Measurements from ENCODE around the gene GSDMA. TPM values are rescaled to one million over a fixed set of nuclear protein-coding genes. Genes with fewer than 3 reads are reported as not detected.

Gene GSDMA
- total RNA-seq, 5 donors from 2014 or later (not counting 1 experiment from before 2014, with no cell fraction given), result 0.86 to 7.6 (median 3.4) TPM

DNA sequence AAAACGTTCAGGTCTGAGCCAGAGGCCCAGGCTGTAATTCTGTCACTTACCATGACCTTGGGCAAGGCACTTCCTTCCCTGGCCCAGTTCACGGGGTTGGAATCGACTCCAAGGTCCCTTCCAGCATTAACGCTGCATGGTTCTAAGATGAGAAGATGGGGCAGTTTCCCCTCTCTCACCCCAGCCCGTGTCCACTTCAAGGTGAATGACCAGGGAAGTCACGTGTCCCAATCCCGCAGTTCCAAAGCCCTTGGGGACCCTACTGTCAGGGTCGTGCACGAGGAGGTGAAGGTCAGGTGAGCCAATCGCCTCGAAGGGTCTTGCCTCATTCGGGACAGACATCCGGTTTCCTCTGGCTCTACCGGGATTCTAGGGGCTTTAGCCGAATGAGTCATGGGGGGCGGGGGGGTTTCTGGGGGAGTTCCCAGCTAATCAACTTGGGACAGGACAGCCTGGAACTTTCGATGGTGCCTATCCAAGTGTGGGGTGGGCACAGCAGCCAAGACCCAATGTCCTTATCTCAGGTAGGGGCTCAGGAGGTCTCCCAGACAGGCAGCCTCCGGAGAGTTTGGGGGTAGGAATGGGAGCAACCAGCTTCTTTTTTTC is 51.7 kb downstream of the GSDMA start:
- no peak for DNase-seq
- H3K4me1 Mint-ChIP-seq, result peaks cover 11 to 15% (median 12%) of the 10 kb centered on the region in 3 donors
- no peaks in the 10 kb centered on the region for H3K9me3 ChIP-seq
- no peak for ATAC-seq (replicated peaks in 1 of 4)
- ChIA-PET POLR2A (interaction anchor here in 1 of 2 donors (0.6 kb wide), 1 partner anchor 206 kb away, joined by 3 read pairs; no protein-coding TSS in a partner anchor), CTCF (interaction anchor here (0.5 to 1.1 kb wide), 4 partner anchors 12 to 277 kb away, joined by 3 to 8 read pairs (median 3); no protein-coding TSS in a partner anchor)
- no peaks in the 10 kb centered on the region for H3K9me3 Mint-ChIP-seq
- peaks cover 0 to 11% of the 10 kb centered on the region in 2 experiments for H3K4me1 ChIP-seq (ENCODE audit: control insufficient read depth in 1 of 2, extremely low read depth in 1 of 2, insufficient read depth in 2 of 2, low read length in 2 of 2)
- 72% methylated on average over 7 of the region's 18 CpGs for WGBS (ENCODE audit: insufficient coverage)
- H3K27me3 Mint-ChIP-seq, result peaks cover 0 to 3% of the 10 kb centered on the region in 2 donors
- H3K36me3 ChIP-seq (ENCODE audit: control insufficient read depth in 2 of 2, extremely low read depth in 1 of 2, insufficient read depth in 1 of 2, low read length in 1 of 2), result peaks cover 0 to 5% of the 10 kb centered on the region in 2 donors
- H3K27ac ChIP-seq (ENCODE audit: low read length), result no peak overlapping the region
- peaks cover 6% of the 10 kb centered on the region for H3K36me3 Mint-ChIP-seq
- H3K4me3 ChIP-seq (ENCODE audit: control insufficient read depth in 1 of 2, extremely low read depth in 1 of 2, low read length in 1 of 2), result no peak overlapping the region
- no peak overlapping the region for H3K27ac Mint-ChIP-seq
- H3K27me3 ChIP-seq (replicated peaks in 1 of 2; ENCODE audit: control insufficient read depth in 2 of 2, extremely low read depth in 1 of 2, insufficient read depth in 2 of 2, low read length in 1 of 2), result peaks cover 0 to 4% of the 10 kb centered on the region in 2 experiments
- H3K4me3 Mint-ChIP-seq, result no peak overlapping the region

- Mint-ChIP-seq H3K27ac (no peak within 1 kb of the TSS), H3K4me1 (peaks cover 6 to 9% (median 6%) of the 10 kb centered on the region in 3 donors), H3K9me3 (no peaks in the 10 kb centered on the region), H3K36me3 (peaks cover 6% of the 10 kb centered on the region), H3K27me3 (peaks cover 0 to 3% of the 10 kb centered on the region in 2 donors), H3K4me3 (no peak within 1 kb of the TSS)
- Histone ChIP-seq H3K27me3 (replicated peaks in 1 of 2; ENCODE audit: control insufficient read depth in 2 of 2, extremely low read depth in 1 of 2, insufficient read depth in 2 of 2, low read length in 1 of 2) (peaks cover 0 to 4% of the 10 kb centered on the region in 2 experiments), H3K4me3 (ENCODE audit: control insufficient read depth in 1 of 2, extremely low read depth in 1 of 2, low read length in 1 of 2) (no peak within 1 kb of the TSS), H3K27ac (ENCODE audit: low read length) (no peak within 1 kb of the TSS), H3K36me3 (ENCODE audit: control insufficient read depth in 2 of 2, extremely low read depth in 1 of 2, insufficient read depth in 1 of 2, low read length in 1 of 2) (peaks cover 0 to 10% of the 10 kb centered on the region in 2 donors), H3K4me1 (ENCODE audit: control insufficient read depth in 1 of 2, extremely low read depth in 1 of 2, insufficient read depth in 2 of 2, low read length in 2 of 2) (peaks cover 0 to 7% of the 10 kb centered on the region in 2 experiments), H3K9me3 (no peaks in the 10 kb centered on the region)
- DNase-seq (no peak), ATAC-seq (replicated peaks in 1 of 4) (no peak)
- POLR2A ChIA-PET, result interaction anchor here in 1 of 2 donors (0.6 kb wide), 1 partner anchor 207 kb away, joined by 3 read pairs; no protein-coding TSS in a partner anchor
- 56% methylated on average over 13 of the region's 20 CpGs for WGBS (ENCODE audit: insufficient coverage)
- CTCF ChIA-PET, result interaction anchor here (0.6 to 1.1 kb wide), 5 partner anchors 11 to 261 kb away, joined by 3 read pairs; no protein-coding TSS in a partner anchor
Measured at GRCh38 chr17:40015005-40015997, 52.5 kb downstream of the GSDMA start, which contains the start of gene CSF3. TSS of gene CSF3 (plus strand) at chr17:40015440. CDS start at chr17:40015475, 35 bp downstream.

DNA sequence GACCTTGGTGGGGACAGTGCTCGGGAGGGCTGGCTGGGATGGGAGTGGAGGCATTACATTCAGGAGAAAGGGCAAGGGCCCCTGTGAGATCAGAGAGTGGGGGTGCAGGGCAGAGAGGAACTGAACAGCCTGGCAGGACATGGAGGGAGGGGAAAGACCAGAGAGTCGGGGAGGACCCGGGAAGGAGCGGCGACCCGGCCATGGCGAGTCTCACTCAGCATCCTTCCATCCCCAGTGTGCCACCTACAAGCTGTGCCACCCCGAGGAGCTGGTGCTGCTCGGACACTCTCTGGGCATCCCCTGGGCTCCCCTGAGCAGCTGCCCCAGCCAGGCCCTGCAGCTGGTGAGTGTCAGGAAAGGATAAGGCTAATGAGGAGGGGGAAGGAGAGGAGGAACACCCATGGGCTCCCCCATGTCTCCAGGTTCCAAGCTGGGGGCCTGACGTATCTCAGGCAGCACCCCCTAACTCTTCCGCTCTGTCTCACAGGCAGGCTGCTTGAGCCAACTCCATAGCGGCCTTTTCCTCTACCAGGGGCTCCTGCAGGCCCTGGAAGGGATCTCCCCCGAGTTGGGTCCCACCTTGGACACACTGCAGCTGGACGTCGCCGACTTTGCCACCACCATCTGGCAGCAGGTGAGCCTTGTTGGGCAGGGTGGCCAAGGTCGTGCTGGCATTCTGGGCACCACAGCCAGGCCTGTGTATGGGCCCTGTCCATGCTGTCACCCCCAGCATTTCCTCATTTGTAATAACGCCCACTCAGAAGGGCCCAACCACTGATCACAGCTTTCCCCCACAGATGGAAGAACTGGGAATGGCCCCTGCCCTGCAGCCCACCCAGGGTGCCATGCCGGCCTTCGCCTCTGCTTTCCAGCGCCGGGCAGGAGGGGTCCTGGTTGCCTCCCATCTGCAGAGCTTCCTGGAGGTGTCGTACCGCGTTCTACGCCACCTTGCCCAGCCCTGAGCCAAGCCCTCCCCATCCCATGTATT is 53.5 kb downstream of the GSDMA start:
- H3K9me3 Mint-ChIP-seq, result no peaks in the 10 kb centered on the region
- Histone ChIP-seq H3K9me3 (no peaks in the 10 kb centered on the region), H3K4me1 (ENCODE audit: control insufficient read depth in 1 of 2, extremely low read depth in 1 of 2, insufficient read depth in 2 of 2, low read length in 2 of 2) (peaks cover 0 to 6% of the 10 kb centered on the region in 2 experiments), H3K36me3 (ENCODE audit: control insufficient read depth in 2 of 2, extremely low read depth in 1 of 2, insufficient read depth in 1 of 2, low read length in 1 of 2) (peaks cover 0 to 15% of the 10 kb centered on the region in 2 donors), H3K27me3 (replicated peaks in 1 of 2; ENCODE audit: control insufficient read depth in 2 of 2, extremely low read depth in 1 of 2, insufficient read depth in 2 of 2, low read length in 1 of 2) (peaks cover 0 to 4% of the 10 kb centered on the region in 2 experiments), H3K27ac (ENCODE audit: low read length) (no peak overlapping the region), H3K4me3 (ENCODE audit: control insufficient read depth in 1 of 2, extremely low read depth in 1 of 2, low read length in 1 of 2) (no peak overlapping the region)
- POLR2A ChIA-PET, result interaction anchor here in 1 of 2 donors (0.6 kb wide), 1 partner anchor 124 kb away, joined by 3 read pairs; no protein-coding TSS in a partner anchor
- ATAC-seq (replicated peaks in 1 of 4) (no peak), DNase-seq (no peak)
- peaks cover 4 to 8% (median 4%) of the 10 kb centered on the region in 3 donors for H3K4me1 Mint-ChIP-seq
- no peak overlapping the region for H3K27ac Mint-ChIP-seq
- CTCF ChIA-PET, result interaction anchor here (0.5 to 1.0 kb wide), 6 partner anchors 10 to 283 kb away, joined by 3 read pairs; no protein-coding TSS in a partner anchor
- H3K4me3 Mint-ChIP-seq, result no peak overlapping the region
- peaks cover 0 to 3% of the 10 kb centered on the region in 2 donors for H3K27me3 Mint-ChIP-seq
- 88% methylated on average over 12 of the region's 26 CpGs for WGBS (ENCODE audit: insufficient coverage)
- H3K36me3 Mint-ChIP-seq, result peaks cover 11% of the 10 kb centered on the region

DNA sequence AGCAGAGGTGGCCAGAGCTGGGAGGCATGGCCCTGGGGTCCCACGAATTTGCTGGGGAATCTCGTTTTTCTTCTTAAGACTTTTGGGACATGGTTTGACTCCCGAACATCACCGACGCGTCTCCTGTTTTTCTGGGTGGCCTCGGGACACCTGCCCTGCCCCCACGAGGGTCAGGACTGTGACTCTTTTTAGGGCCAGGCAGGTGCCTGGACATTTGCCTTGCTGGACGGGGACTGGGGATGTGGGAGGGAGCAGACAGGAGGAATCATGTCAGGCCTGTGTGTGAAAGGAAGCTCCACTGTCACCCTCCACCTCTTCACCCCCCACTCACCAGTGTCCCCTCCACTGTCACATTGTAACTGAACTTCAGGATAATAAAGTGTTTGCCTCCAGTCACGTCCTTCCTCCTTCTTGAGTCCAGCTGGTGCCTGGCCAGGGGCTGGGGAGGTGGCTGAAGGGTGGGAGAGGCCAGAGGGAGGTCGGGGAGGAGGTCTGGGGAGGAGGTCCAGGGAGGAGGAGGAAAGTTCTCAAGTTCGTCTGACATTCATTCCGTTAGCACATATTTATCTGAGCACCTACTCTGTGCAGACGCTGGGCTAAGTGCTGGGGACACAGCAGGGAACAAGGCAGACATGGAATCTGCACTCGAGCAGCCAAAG is 54.7 kb downstream of the GSDMA start:
- Mint-ChIP-seq H3K36me3 (peaks cover 17% of the 10 kb centered on the region), H3K4me3 (no peak overlapping the region), H3K27ac (no peak overlapping the region), H3K9me3 (no peaks in the 10 kb centered on the region), H3K4me1 (peaks cover 4 to 8% (median 4%) of the 10 kb centered on the region in 3 donors), H3K27me3 (no peaks in the 10 kb centered on the region)
- ATAC-seq (replicated peaks in 1 of 4), result no peak
- POLR2A ChIA-PET, result no interaction called here
- peaks cover 0 to 6% of the 10 kb centered on the region in 2 experiments for H3K4me1 ChIP-seq (ENCODE audit: control insufficient read depth in 1 of 2, extremely low read depth in 1 of 2, insufficient read depth in 2 of 2, low read length in 2 of 2)
- no peak for DNase-seq
- peaks cover 0 to 27% of the 10 kb centered on the region in 2 donors for H3K36me3 ChIP-seq (ENCODE audit: control insufficient read depth in 2 of 2, extremely low read depth in 1 of 2, insufficient read depth in 1 of 2, low read length in 1 of 2)
- no peak overlapping the region for H3K4me3 ChIP-seq (ENCODE audit: control insufficient read depth in 1 of 2, extremely low read depth in 1 of 2, low read length in 1 of 2)
- peaks cover 0 to 4% of the 10 kb centered on the region in 2 experiments for H3K27me3 ChIP-seq (replicated peaks in 1 of 2; ENCODE audit: control insufficient read depth in 2 of 2, extremely low read depth in 1 of 2, insufficient read depth in 2 of 2, low read length in 1 of 2)
- no peak overlapping the region for H3K27ac ChIP-seq (ENCODE audit: low read length)
- 79% methylated on average over 6 of the region's 15 CpGs for WGBS (ENCODE audit: insufficient coverage)
- H3K9me3 ChIP-seq, result no peaks in the 10 kb centered on the region
- CTCF ChIA-PET, result interaction anchor here in 1 of 2 donors (0.6 kb wide), 1 partner anchor 12 kb away, joined by 3 read pairs; no protein-coding TSS in a partner anchor

Data from T-cell (primary cell).